ENCODE data around the gene BANK1.

- TF ChIP-seq YY1 (IDR thresholded peaks at IDR 0.05; ENCODE audit: insufficient read depth, insufficient read length) = no peak
- no peak for TF ChIP-seq SUZ12 (IDR thresholded peaks at IDR 0.05; ENCODE audit: extremely low read depth, insufficient read depth, insufficient read length)
Measured at GRCh38 chr4:101791182-101791558, 640 bp downstream of the BANK1 start.

Data from NT2/D1 (cell line).